ENCODE results near the gene RAB21.
"Not testable (repeated sequence)": the region's sequence is repeated elsewhere in the genome, so short reads cannot be mapped to it uniquely, and the experiment has no call there.

DNA sequence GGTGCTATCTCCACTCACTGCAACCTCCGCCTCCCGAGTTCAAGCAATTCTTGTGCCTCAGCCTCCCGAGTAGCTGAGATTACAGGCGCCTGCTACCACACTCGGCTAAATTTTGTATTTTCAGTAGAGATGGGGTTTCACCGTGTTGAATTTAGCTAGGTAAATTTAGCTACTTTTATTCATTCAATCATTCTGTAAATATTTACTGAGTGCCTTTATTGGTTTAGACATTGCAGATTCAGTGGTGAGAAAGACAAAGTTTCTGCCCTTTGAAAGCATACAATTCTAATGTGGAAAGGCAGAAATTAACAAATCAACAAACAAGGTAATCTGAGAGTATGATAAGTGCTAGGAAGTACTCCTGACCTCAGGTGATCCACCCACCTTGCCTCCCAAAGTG, 60.6 kb downstream of the RAB21 start:
- TF ChIP-seq CTCF (CRISPR knock-in tag; IDR thresholded peaks at IDR 0.05); POLR2A (IDR thresholded peaks at IDR 0.05; ENCODE audit: insufficient read depth in 1 of 2, low read depth in 2 of 2, low read length in 2 of 2); ZNF646 (CRISPR knock-in tag; IDR thresholded peaks at IDR 0.05); SMC3 (IDR thresholded peaks at IDR 0.05; ENCODE audit: low read length); NAIF1 (CRISPR knock-in tag; IDR thresholded peaks at IDR 0.05; ENCODE audit: borderline replicate concordance); ELF1 (CRISPR knock-in tag; IDR thresholded peaks at IDR 0.05); ZNF350 (CRISPR knock-in tag; IDR thresholded peaks at IDR 0.05; ENCODE audit: borderline replicate concordance, low read depth); GABPA (IDR thresholded peaks at IDR 0.05; ENCODE audit: low read depth, low read length); GABPA (CRISPR knock-in tag; IDR thresholded peaks at IDR 0.05; ENCODE audit: low read depth); GTF3A (CRISPR knock-in tag; conservative IDR thresholded peaks at IDR 0.05); U2AF2 (IDR thresholded peaks at IDR 0.05; ENCODE audit: low read depth, low read length); ATF1 (CRISPR knock-in tag; IDR thresholded peaks at IDR 0.05); FOXA1 (IDR thresholded peaks at IDR 0.05); FOXA1 (CRISPR knock-in tag; IDR thresholded peaks at IDR 0.05): not testable (repeated sequence)
- TF ChIP-seq, protein P1, sequence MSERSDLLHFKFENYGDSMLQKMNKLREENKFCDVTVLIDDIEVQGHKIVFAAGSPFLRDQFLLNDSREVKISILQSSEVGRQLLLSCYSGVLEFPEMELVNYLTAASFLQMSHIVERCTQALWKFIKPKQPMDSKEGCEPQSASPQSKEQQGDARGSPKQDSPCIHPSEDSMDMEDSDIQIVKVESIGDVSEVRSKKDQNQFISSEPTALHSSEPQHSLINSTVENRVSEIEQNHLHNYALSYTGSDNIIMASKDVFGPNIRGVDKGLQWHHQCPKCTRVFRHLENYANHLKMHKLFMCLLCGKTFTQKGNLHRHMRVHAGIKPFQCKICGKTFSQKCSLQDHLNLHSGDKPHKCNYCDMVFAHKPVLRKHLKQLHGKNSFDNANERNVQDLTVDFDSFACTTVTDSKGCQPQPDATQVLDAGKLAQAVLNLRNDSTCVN (CRISPR knock-in tag; IDR thresholded peaks at IDR 0.05; ENCODE audit: borderline replicate concordance), result not testable (repeated sequence)

Measured in HepG2 (cell line).